Measurements from ENCODE around the gene NNMT. TPM values are rescaled to one million over a fixed set of nuclear protein-coding genes. Genes with fewer than 3 reads are reported as not detected.

Gene NNMT
- total and polyA plus RNA-seq, 9 of the 15 experiments (the other 6 are each of a cell fraction or from before 2014, with no cell fraction given) = 6.1 to 15.0 (median 11.2) TPM

GRCh38 chr11:114286229-114286628 lies 10.0 kb upstream of the NNMT start:
- Histone ChIP-seq H3K4me1 (replicated peaks in 1 of 2; ENCODE audit: control insufficient read depth in 2 of 2, insufficient read depth in 2 of 2, low read length in 2 of 2) (no peaks in the 10 kb centered on the region; a peak in 2 of 5 replicates), H3K9me1 (ENCODE audit: control insufficient read depth, insufficient read depth, low read length) (no peaks in the 10 kb centered on the region), H3K4me3 (no peak overlapping the region), H3K9me3 (replicated peaks; ENCODE audit: control insufficient read depth, insufficient read depth, low read depth, low read length) (no peaks in the 10 kb centered on the region), H3K4me2 (ENCODE audit: insufficient read depth, low read length) (no peak overlapping the region), H3K36me3 (ENCODE audit: control insufficient read depth, insufficient read depth, low read length) (no peaks in the 10 kb centered on the region), H3K79me2 (ENCODE audit: control insufficient read depth, insufficient read depth, low read length) (no peaks in the 10 kb centered on the region), H3K9ac (ENCODE audit: insufficient read depth in 1 of 2, low read depth in 2 of 2, low read length in 2 of 2) (no peak overlapping the region), H2AFZ (ENCODE audit: low read depth, low read length) (no peak overlapping the region), H4K20me1 (replicated peaks; ENCODE audit: control insufficient read depth, insufficient read depth, low read length) (no peaks in the 10 kb centered on the region), H3K27ac (ENCODE audit: extremely low read depth, low read depth, low read length) (no peak overlapping the region), H3K27me3 (ENCODE audit: control insufficient read depth in 2 of 2, insufficient read depth in 2 of 2, low read length in 2 of 2) (no peaks in the 10 kb centered on the region)
- in situ Hi-C loops (cut with MboI) = loop anchor here (10.0 kb wide), 2 partner anchors 479 to 1451 kb away; no protein-coding TSS in a partner anchor
- CTCF ChIA-PET (ENCODE audit: low intra/inter-chr PET ratio) = no interaction called here
- POLR2A ChIA-PET = no interaction called here
- DNase-seq (ENCODE audit: extremely low read depth in 1 of 4, low spot score in 3 of 4) (no peak), FAIRE-seq (no peak), ATAC-seq (no peak)
- no TSS peak for BruUV-seq (replicated peaks)
- intact Hi-C loops (cut with micrococcal nuclease) = no loop called here
- no peak for TF ChIP-seq ZBTB49 (CRISPR knock-in tag; IDR thresholded peaks at IDR 0.05; ENCODE audit: borderline replicate concordance)
- TF ChIP-seq DMBX1 (CRISPR knock-in tag; IDR thresholded peaks at IDR 0.05; ENCODE audit: borderline replicate concordance) = no peak
- 60% methylated on average over 3 of the region's 3 CpGs for WGBS (ENCODE audit: insufficient coverage, low coverage, missing lambda C conversion rate)

- FAIRE-seq = no peak
- Histone ChIP-seq H3K4me2 (ENCODE audit: insufficient read depth, low read length) (no peak overlapping the region), H3K9me1 (ENCODE audit: control insufficient read depth, insufficient read depth, low read length) (no peaks in the 10 kb centered on the region), H3K9ac (ENCODE audit: insufficient read depth in 1 of 2, low read depth in 2 of 2, low read length in 2 of 2) (no peak overlapping the region), H3K4me3 (no peak overlapping the region), H4K20me1 (replicated peaks; ENCODE audit: control insufficient read depth, insufficient read depth, low read length) (no peaks in the 10 kb centered on the region), H3K9me3 (replicated peaks; ENCODE audit: control insufficient read depth, insufficient read depth, low read depth, low read length) (no peaks in the 10 kb centered on the region), H3K27ac (ENCODE audit: extremely low read depth, low read depth, low read length) (no peak overlapping the region), H3K4me1 (replicated peaks in 1 of 2; ENCODE audit: control insufficient read depth in 2 of 2, insufficient read depth in 2 of 2, low read length in 2 of 2) (peaks cover 0 to 8% of the 10 kb centered on the region in 2 experiments; a peak in 4 of 5 replicates), H3K79me2 (ENCODE audit: control insufficient read depth, insufficient read depth, low read length) (no peaks in the 10 kb centered on the region), H3K27me3 (ENCODE audit: control insufficient read depth in 2 of 2, insufficient read depth in 2 of 2, low read length in 2 of 2) (no peaks in the 10 kb centered on the region), H3K36me3 (ENCODE audit: control insufficient read depth, insufficient read depth, low read length) (no peaks in the 10 kb centered on the region), H2AFZ (ENCODE audit: low read depth, low read length) (no peak overlapping the region)
- WGBS (ENCODE audit: insufficient coverage, low coverage, missing lambda C conversion rate) = 9% methylated on average over 2 of the region's 2 CpGs
- intact Hi-C loops (cut with micrococcal nuclease) = no loop called here
- in situ Hi-C loops (cut with MboI) = loop anchor here (10.0 kb wide), 2 partner anchors 478 to 1452 kb away; no protein-coding TSS in a partner anchor
- ChIA-PET CTCF (ENCODE audit: low intra/inter-chr PET ratio) (no interaction called here), POLR2A (no interaction called here)
- BruUV-seq (replicated peaks) = no TSS peak
- no peak for DNase-seq (ENCODE audit: extremely low read depth in 1 of 4, low spot score in 3 of 4)
- no peak for ATAC-seq
- TF ChIP-seq CBFB (CRISPR knock-in tag; IDR thresholded peaks at IDR 0.05) (no peak), SP1 (CRISPR knock-in tag; IDR thresholded peaks at IDR 0.05) (no peak), TSHZ1 (CRISPR knock-in tag; IDR thresholded peaks at IDR 0.05) (no peak)
Observed at GRCh38 chr11:114287154-114287553, 9.0 kb upstream of the NNMT start.

Measured in K562 (cell line).